Prostate gland (tissue), 2 donors: Measurements from ENCODE around the gene LRRC2. TPM values are rescaled to one million over a fixed set of nuclear protein-coding genes. Genes with fewer than 3 reads are reported as not detected.

Experiments
- DNase-seq: peaks from one replicate; pipeline ENCODE4 v3.0.0-alpha.2; 2019; ENCODE audit warnings: low spot score
- H3K27ac ChIP-seq, 2 donors: fragments of 200-600 bp; sonication (generic); 2 replicates each; pipeline ENCODE4 v1.5.1; 2017 to 2019
- H3K27me3 ChIP-seq: fragments of 200-600 bp; sonication (generic); replicated peaks from 2 replicates; pipeline ENCODE4 v1.5.1; 2019; ENCODE audit not compliant: insufficient read depth
- H3K36me3 ChIP-seq, 2 donors: fragments of 200-600 bp; sonication (generic); 1 replicate in 1 of 2; 2 replicates in 1 of 2; pipeline versions ENCODE4 v1.5.1 to v1.8.1; 2017 to 2019
- H3K4me1 ChIP-seq: fragments of 200-600 bp; sonication (generic); replicated peaks from 2 replicates; pipeline ENCODE4 v1.5.1; 2019
- H3K4me3 ChIP-seq, 2 donors: fragments of 200-600 bp; sonication (generic); 2 replicates each; pipeline ENCODE4 v1.5.1; 2017 to 2019
- H3K9me3 ChIP-seq: fragments of 200-600 bp; sonication (generic); 2 replicates; pipeline ENCODE4 v1.5.1; 2017
- CTCF ChIP-seq, 4 experiments: fragments of 200-600 bp in 2 of 4; fragments of 450-650 bp in 2 of 4; sonication (generic) in 2 of 4; IDR thresholded peaks; 1 replicate in 3 of 4; 2 replicates in 1 of 4; pipeline ENCODE4 v1.5.1; 2016 to 2019; ENCODE audit warnings: antibody characterized with exemption in 4 of 4, mild to moderate bottlenecking in 2 of 4, moderate library complexity in 2 of 4
- POLR2A ChIP-seq: fragments of 450-650 bp; IDR thresholded peaks from one replicate; pipeline ENCODE4 v1.6.1; 2016; ENCODE audit warnings: antibody characterized with exemption, mild to moderate bottlenecking
- POLR2AphosphoS5 ChIP-seq: sonication (generic); formaldehyde crosslinking; IDR thresholded peaks from one replicate; pipeline ENCODE4 v1.6.1; 2017; ENCODE audit warnings: antibody characterized with exemption
- intact Hi-C: fragments of 100-400 bp; cut with DNase I; formaldehyde crosslinking; loops from one replicate; pipeline ENCODE4 v1.14.2; 2022
- total RNA-seq, 2 donors: library from RNA; depleted of rRNA; stranded (reverse); fragments of >200 nt; gene quantifications; one replicate each; pipeline ENCODE4 v1.1.0, GENCODE V29; 2016

The LRRC2 gene
- total RNA-seq, 2 donors from 2014 or later: 0.45 to 1.6 TPM

DNA sequence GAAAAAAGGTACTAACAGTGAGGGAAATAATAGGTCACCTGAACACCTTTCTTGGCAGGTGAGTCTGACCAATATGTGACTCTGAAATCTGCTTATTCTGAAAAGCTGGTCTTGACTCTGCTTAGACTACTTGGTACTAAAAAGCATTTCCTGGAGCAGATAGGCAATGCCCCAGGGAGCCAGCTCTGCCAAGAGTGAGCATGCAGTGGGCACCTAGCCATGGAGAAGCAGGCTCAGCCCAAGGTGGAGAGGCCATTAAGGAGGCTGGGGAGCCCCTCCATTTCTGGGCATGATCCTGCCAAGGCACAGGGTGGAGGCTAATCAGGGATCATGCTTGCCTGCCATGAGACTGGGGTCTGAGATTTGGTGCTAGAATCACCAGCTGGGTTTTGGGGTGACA lies 99.8 kb downstream of the LRRC2 start:
- H3K27ac ChIP-seq: no peak overlapping the region
- H3K9me3 ChIP-seq: no peaks in the 10 kb centered on the region
- no peaks in the 10 kb centered on the region for H3K4me1 ChIP-seq
- TF ChIP-seq CTCF (IDR thresholded peaks at IDR 0.05) (no peak), POLR2A (no peak), POLR2AphosphoS5 (no peak)
- H3K4me3 ChIP-seq: no peak overlapping the region
- no peaks in the 10 kb centered on the region for H3K36me3 ChIP-seq
- intact Hi-C loops: no loop called here
- peaks cover 7% of the 10 kb centered on the region for H3K27me3 ChIP-seq
- DNase-seq: no peak

Other genes starting within 250 kb of the LRRC2 start
- gene CCR2, start 212.2 kb downstream of the LRRC2 start, total RNA-seq: 1 to 10 TPM; 1.0 to 6.5 TPM
- gene CCR5, start 195.4 kb downstream of the LRRC2 start, total RNA-seq: under 1 TPM; 0.55 to 0.68 TPM
- gene CCRL2, start 159.0 kb downstream of the LRRC2 start, total RNA-seq: under 1 TPM; 0.09 to 0.45 TPM
- gene LTF, start 101.4 kb downstream of the LRRC2 start, total RNA-seq: 100 to 1,000 TPM in 1 of 2 donors, 10 to 100 TPM in 1; 22.6 to 130 TPM
- under 1 TPM in 1 of 2 donors, not detected in 1; 0.68 TPM for gene RTP3, start 68.3 kb downstream of the LRRC2 start, total RNA-seq
- under 1 TPM in 1 of 2 donors, not detected in 1; 0.32 TPM for gene FAM240A, start 46.2 kb upstream of the LRRC2 start, total RNA-seq
- gene ALS2CL, start 127.4 kb upstream of the LRRC2 start, total RNA-seq: 10 to 100 TPM in 1 of 2 donors, 1 to 10 TPM in 1; 8.1 to 18.9 TPM
- 1 to 10 TPM in 1 of 2 donors, under 1 TPM in 1; 0.18 to 1.6 TPM for gene TMIE, start 135.1 kb upstream of the LRRC2 start, total RNA-seq
- under 1 TPM; 0.14 to 0.80 TPM for gene PRSS50, start 151.6 kb upstream of the LRRC2 start, total RNA-seq